Tibial artery (tissue), 4 donors: ENCODE data around the gene MAP3K3.
"Not testable (repeated sequence)": the region's sequence is repeated elsewhere in the genome, so short reads cannot be mapped to it uniquely, and the experiment has no call there.

ENCODE experiments used
- DNase-seq, 2 donors: peaks; one replicate each; pipeline ENCODE4 v3.0.0-alpha.2; 2019
- H3K27ac ChIP-seq, 2 donors: fragments of 200-600 bp; sonication (generic) in 1 of 2; 1 replicate in 1 of 2; 2 replicates in 1 of 2; pipeline ENCODE4 v1.5.1; 2018 to 2019; ENCODE audit warnings: mild to moderate bottlenecking in 1 of 2
- H3K27me3 ChIP-seq, 2 donors: fragments of 200-600 bp; sonication (generic) in 1 of 2; one replicate each; pipeline versions ENCODE4 v1.5.1 to v1.6.0; 2016 to 2019
- H3K36me3 ChIP-seq, 3 donors: fragments of 200-600 bp; sonication (generic) in 2 of 3; one replicate each; pipeline ENCODE4 v1.5.1; 2016 to 2019; ENCODE audit warnings: mild to moderate bottlenecking in 2 of 3
- H3K4me1 ChIP-seq, 4 donors: fragments of 200-600 bp; sonication (generic) in 2 of 4; 1 replicate in 3 of 4; 2 replicates in 1 of 4; pipeline ENCODE4 v1.5.1; 2016 to 2019
- H3K4me3 ChIP-seq, 2 donors: fragments of 200-600 bp; sonication (generic) in 1 of 2; 1 replicate in 1 of 2; 2 replicates in 1 of 2; pipeline ENCODE4 v1.5.1; 2018 to 2019; ENCODE audit warnings: mild to moderate bottlenecking in 2 of 2
- H3K9me3 ChIP-seq, 3 donors: fragments of 200-600 bp; sonication (generic) in 1 of 3; one replicate each; pipeline ENCODE4 v1.5.1; 2016 to 2019
- intact Hi-C: fragments of 100-400 bp; cut with DNase I; formaldehyde crosslinking; loops from one replicate; pipeline ENCODE4 v1.15.0; 2023; ENCODE audit warnings: low total_unique reads
- TF ChIP-seq, protein P1 (sequence below), 2 experiments: fragments of 200-600 bp in 1 of 2; fragments of 450-650 bp in 1 of 2; IDR thresholded peaks; one replicate each; pipeline ENCODE4 v1.5.1; 2017 to 2019; ENCODE audit warnings: antibody characterized with exemption in 2 of 2, mild to moderate bottlenecking in 1 of 2, moderate library complexity in 1 of 2

Gene MAP3K3

DNA sequence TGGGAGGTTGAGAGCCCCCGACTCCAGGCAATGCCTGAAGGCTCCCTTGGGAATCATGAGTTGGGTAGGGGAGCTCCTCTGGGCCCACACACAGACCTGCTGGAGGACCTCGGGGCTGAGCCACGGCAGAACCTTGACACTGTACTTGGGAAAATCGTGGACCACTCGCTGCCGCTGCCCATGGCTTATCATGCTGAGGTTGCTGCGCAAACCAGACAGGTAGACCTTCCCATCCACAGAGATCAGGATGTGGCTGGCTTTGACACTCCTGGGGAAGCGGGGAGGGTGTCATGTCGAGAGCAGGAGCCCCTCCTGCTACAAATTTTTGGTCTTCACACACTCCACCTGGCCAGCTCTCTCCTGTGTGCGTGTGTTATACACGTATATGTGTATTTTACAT lies 84.9 kb downstream of the MAP3K3 start:
- no peak overlapping the region for H3K27ac ChIP-seq
- no peaks in the 10 kb centered on the region for H3K4me1 ChIP-seq
- peaks cover 47 to 95% (median 87%) of the 10 kb centered on the region in 3 donors for H3K36me3 ChIP-seq
- H3K9me3 ChIP-seq: no peaks in the 10 kb centered on the region
- no peak for DNase-seq
- H3K27me3 ChIP-seq: no peaks in the 10 kb centered on the region
- TF ChIP-seq, protein P1, sequence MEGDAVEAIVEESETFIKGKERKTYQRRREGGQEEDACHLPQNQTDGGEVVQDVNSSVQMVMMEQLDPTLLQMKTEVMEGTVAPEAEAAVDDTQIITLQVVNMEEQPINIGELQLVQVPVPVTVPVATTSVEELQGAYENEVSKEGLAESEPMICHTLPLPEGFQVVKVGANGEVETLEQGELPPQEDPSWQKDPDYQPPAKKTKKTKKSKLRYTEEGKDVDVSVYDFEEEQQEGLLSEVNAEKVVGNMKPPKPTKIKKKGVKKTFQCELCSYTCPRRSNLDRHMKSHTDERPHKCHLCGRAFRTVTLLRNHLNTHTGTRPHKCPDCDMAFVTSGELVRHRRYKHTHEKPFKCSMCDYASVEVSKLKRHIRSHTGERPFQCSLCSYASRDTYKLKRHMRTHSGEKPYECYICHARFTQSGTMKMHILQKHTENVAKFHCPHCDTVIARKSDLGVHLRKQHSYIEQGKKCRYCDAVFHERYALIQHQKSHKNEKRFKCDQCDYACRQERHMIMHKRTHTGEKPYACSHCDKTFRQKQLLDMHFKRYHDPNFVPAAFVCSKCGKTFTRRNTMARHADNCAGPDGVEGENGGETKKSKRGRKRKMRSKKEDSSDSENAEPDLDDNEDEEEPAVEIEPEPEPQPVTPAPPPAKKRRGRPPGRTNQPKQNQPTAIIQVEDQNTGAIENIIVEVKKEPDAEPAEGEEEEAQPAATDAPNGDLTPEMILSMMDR (IDR thresholded peaks at IDR 0.05): no peak
- intact Hi-C loops: no loop called here
- no peak overlapping the region for H3K4me3 ChIP-seq

DNA sequence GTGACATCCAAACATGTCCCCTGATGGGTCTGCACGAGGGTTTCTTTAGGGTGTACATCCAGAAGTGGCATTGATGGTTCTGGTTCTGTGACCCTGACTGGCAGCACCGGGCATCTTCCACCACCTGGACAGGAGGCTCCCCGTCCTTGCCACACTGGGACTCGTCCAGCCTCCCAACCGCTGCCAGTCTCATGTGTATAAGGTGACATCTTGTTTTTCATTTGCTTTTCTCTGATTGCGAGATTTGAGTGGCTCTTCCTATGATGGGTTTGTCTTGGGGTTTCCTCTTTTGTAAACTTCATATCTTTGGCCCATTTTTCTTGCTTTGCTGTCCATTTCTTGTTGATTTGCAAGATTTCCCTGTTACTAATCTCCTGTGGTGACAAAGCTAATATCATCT lies 86.9 kb downstream of the MAP3K3 start:
- no peak for DNase-seq
- H3K36me3 ChIP-seq: peaks cover 61 to 97% (median 92%) of the 10 kb centered on the region in 3 donors
- H3K9me3 ChIP-seq: no peaks in the 10 kb centered on the region
- TF ChIP-seq, protein P1 (IDR thresholded peaks at IDR 0.05): no peak
- H3K27ac ChIP-seq: no peak overlapping the region
- no peak overlapping the region for H3K4me3 ChIP-seq
- intact Hi-C loops: no loop called here
- H3K27me3 ChIP-seq: no peaks in the 10 kb centered on the region
- H3K4me1 ChIP-seq: no peaks in the 10 kb centered on the region

DNA sequence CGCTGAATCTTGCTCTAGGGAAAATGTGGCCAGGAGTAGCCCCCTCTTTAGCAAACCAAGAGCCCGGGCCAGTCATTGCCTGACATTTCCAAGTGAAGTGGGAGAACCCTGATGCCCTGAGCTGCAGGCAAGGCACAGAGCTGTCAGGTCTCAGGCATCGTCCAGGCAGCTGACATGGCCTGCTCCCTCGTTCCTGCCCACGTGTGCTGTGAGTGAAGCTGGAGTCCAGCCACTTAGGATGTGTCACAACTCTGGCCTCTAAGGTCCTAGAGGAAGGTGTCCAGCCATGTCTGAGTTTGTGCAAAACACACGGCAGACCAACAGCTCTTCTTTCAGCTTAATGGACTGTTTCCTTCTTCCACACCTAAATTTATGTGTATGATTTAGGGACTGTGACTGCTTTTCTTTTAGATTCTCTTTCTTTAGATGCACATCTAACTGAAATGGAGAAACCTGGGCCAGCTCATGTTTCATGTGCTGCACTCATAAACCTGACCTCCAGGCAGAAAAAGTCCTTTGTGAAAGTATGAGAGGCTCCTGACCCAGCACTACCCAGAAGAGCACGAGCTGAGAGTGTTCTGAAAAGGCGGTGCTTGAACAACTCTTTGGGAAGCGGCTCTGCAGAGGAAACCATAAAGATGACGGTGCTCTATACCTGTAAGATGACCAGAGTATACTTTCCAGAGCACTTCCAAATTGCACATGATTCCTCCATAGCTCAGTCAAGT lies 92.5 kb downstream of the MAP3K3 start:
- peaks cover 46 to 56% (median 51%) of the 10 kb centered on the region in 3 donors for H3K36me3 ChIP-seq
- TF ChIP-seq, protein P1 (IDR thresholded peaks at IDR 0.05): no peak
- DNase-seq: no peak
- H3K27ac ChIP-seq: no peak overlapping the region
- H3K27me3 ChIP-seq: no peaks in the 10 kb centered on the region
- intact Hi-C loops: no loop called here
- no peak overlapping the region for H3K4me3 ChIP-seq
- no peaks in the 10 kb centered on the region for H3K4me1 ChIP-seq
- no peaks in the 10 kb centered on the region for H3K9me3 ChIP-seq

DNA sequence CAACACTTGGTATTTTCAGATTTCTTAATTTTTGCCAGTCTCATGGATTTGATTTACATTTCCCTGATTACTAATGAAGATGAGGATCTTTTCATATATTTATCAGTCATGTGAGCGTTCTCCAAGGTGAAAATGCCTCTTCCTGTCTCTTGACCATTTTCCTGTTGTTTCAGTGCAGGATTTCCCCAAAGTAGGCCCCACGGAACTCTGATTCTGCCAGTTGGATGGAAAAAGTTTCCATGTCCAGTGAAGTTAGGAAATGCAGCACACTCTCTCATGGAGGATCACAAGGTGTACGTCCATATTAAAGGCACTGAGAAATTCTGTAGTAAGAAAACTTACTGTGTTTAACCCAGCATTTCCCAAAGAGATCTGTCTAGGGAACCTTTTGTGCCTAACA lies 94.2 kb downstream of the MAP3K3 start:
- DNase-seq: no peak
- Histone ChIP-seq H3K27me3 (no peaks in the 10 kb centered on the region), H3K4me1 (no peaks in the 10 kb centered on the region), H3K27ac (no peak overlapping the region), H3K36me3 (peaks cover 31 to 39% (median 34%) of the 10 kb centered on the region in 3 donors), H3K9me3 (no peaks in the 10 kb centered on the region), H3K4me3 (no peak overlapping the region)
- TF ChIP-seq, protein P1 (IDR thresholded peaks at IDR 0.05): no peak
- intact Hi-C loops: no loop called here

DNA sequence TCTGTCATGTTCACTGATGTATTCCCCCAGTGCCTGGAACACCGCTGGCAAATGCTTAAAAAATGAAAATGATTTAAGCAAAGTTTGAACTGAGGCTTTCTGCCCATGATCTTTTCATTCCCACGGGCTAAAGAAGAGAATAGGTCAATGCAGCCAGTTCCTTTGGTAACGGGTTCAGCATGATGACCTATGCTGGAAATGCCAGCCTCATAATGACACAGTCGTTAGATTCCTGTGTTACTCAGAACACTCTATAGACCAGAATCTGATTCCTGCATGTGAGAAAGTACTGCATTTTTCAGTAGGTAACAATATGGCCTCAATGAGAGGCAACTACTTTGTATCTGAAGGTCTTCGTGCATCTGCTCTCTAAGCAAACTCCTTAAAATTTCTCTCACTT lies 96.8 kb downstream of the MAP3K3 start:
- Histone ChIP-seq H3K27me3 (no peaks in the 10 kb centered on the region), H3K4me3 (no peak overlapping the region), H3K27ac (no peak overlapping the region), H3K36me3 (peaks cover 11 to 21% (median 11%) of the 10 kb centered on the region in 3 donors), H3K9me3 (no peaks in the 10 kb centered on the region), H3K4me1 (no peaks in the 10 kb centered on the region)
- intact Hi-C loops: no loop called here
- TF ChIP-seq, protein P1 (IDR thresholded peaks at IDR 0.05): no peak
- no peak for DNase-seq

DNA sequence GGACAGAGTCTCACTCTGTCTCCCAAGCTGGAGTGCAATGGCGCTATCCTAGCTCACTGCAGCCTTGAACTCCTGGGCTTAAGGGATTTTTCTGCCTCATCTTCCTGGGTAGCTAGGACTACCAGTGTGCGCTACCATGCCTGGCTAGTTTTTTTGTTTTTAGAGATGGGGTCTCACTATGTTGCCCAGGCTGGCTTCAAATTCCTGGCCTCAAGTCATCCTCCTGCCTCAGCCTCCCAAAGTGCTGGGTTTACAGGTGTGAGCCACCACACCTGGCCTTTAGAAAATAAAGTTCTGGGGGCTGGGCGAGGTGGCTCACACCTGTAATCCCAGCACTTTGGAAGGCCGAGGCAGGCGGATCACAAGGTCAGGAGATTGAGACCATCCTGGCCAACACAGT lies 98.0 kb downstream of the MAP3K3 start:
- intact Hi-C loops, H3K4me3 ChIP-seq, H3K9me3 ChIP-seq, H3K27me3 ChIP-seq, H3K27ac ChIP-seq, H3K4me1 ChIP-seq, DNase-seq: not testable (repeated sequence)
- H3K36me3 ChIP-seq: peaks cover 1 to 21% (median 3%) of the 10 kb centered on the region in 3 donors
